KOPT-K1 (cell line): ENCODE results near the gene DNAJC24.
"Not testable (repeated sequence)": the region's sequence is repeated elsewhere in the genome, so short reads cannot be mapped to it uniquely, and the experiment has no call there.

ENCODE experiments used
- H3K27ac ChIP-seq: fragments of 200-600 bp; sonication (generic); 2 replicates; pipeline ENCODE4 v1.5.1; 2016; ENCODE audit warnings: antibody characterized with exemption, mild to moderate bottlenecking, low read depth, low read length; ENCODE audit not compliant: poor library complexity, severe bottlenecking
- H3K36me3 ChIP-seq: fragments of 200-600 bp; sonication (generic); 2 replicates; pipeline ENCODE4 v1.5.1; 2017; ENCODE audit warnings: antibody characterized with exemption, mild to moderate bottlenecking, low read length, moderate library complexity; ENCODE audit not compliant: insufficient read depth
- H3K9me3 ChIP-seq: fragments of 200-600 bp; sonication (generic); 2 replicates; pipeline ENCODE4 v1.5.1; 2017; ENCODE audit warnings: antibody characterized with exemption, low read length, mild to moderate bottlenecking; ENCODE audit not compliant: insufficient read depth, poor library complexity, severe bottlenecking

DNAJC24 gene, protein sequence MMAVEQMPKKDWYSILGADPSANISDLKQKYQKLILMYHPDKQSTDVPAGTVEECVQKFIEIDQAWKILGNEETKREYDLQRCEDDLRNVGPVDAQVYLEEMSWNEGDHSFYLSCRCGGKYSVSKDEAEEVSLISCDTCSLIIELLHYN

DNA sequence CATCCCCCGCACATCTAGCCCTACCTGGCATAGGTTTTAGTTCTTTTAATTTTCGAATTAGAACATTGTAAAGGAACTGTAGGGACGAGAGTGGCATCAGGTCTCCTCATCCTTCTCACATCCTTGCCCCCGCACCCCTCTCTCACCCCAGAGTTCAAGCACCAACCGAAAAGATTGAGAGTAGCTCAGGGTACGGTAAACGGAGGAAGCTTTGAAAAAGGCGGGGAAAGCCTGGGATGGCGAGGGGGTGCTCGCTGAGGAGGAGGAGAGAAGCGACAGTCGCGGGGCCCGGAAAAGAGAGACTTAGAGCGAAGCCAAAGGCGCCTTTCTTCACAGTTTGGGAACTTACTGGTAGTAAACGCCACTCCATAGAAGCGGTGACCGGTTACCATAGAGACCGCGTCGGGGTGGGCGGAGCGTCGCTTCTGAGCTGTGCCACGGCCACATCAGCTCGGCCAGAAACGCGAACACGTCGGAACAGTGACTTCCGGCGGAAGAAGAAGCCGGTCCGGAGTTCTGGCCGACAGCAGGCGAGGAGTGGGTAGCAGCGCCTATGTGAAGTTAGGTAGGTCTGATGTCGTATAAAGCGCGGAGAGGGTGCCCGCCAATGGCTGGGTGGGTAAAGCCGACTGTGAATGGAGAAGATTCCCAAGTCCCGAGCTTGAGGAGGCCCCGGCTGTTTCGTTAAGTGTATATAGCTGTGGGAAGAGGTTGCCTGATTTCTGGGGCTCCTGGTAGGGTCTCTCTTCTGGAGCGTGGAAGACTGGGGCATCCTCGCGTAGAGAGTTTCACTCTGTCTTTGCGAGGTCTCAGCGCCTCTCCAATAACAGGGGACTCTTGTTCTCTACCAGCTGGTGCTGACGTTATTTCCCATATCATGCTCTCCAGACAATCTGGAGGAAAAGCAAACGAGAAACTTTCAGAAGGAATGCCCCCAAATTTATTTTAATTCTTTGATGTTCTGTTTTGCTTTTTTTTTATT lies at the start of gene DNAJC24, which contains the start of gene DCDC1:
Gene DNAJC24 (plus strand): TSS at position 513 of the 982 bp plus-strand sequence. CDS start 889 bp downstream, outside the sequence.
Gene DCDC1 (minus strand): TSS at position 392 of the 982 bp plus-strand sequence. CDS start 41,459 bp downstream, outside the sequence.
- Histone ChIP-seq H3K36me3 (peaks cover 4% of the 10 kb centered on the region; the same call in 1 of the 2 replicates), H3K27ac (peak within 1 kb of the TSS; percentile 54), H3K9me3 (no peaks in the 10 kb centered on the region)

DNA sequence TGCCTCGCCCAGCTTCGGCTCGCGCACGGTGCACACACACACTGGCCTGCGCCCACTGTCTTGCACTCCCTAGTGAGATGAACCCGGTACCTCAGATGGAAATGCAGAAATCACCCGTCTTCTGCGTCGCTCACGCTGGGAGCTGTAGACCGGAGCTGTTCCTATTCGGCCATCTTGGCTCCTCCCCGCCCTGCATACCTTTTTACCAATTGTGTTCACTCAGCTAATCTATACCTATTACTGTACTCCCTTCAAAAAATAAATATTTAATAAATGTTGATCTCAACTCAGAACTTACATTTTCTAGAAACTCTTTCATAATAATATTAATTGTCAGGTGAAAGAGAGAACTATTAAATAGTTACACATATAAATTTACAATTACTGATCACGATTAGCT lies 48.2 kb upstream of the DNAJC24 start:
- not testable (repeated sequence) for H3K36me3 ChIP-seq, H3K9me3 ChIP-seq, H3K27ac ChIP-seq

DNA sequence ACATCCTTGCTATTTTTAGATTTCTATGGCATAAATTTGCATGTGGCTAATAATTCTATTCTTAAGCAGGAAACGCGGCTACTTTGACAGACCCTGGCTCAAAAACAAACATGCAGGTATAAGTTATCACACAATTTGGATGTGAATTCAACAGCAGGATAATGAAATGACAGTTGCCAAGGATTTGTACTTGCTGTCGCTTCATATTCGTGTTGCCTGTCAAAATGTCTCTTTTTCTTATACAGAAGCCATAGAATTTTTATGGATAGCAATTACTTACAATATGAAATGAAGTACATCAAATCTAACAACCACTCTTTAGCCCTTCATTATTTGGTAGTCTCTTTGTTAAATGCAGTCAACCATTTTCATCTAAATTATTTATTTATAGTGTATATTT lies 46.5 kb upstream of the DNAJC24 start:
- Histone ChIP-seq H3K36me3 (no peaks in the 10 kb centered on the region), H3K27ac (no peak overlapping the region), H3K9me3 (no peaks in the 10 kb centered on the region)

DNA sequence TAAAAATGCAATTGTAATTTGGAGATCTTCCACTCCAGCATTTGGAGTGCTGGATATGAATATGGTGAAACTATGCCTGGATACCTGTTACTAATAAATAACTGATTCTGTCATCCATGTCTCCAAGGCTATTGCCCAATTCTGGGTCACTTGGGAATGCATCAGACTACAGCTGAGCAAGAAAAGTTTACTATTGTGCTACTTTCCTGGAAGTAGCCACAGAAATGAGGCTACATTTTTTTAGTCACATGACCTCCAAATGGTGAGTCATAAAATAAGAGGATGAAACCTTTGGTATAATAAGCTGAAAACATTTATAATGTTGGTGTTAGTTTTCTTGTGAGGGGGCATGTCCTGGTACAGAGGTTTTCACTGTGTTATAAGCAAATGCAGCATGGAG lies 44.5 kb upstream of the DNAJC24 start:
- Histone ChIP-seq H3K27ac (no peak overlapping the region), H3K9me3 (no peaks in the 10 kb centered on the region), H3K36me3 (no peaks in the 10 kb centered on the region)

DNA sequence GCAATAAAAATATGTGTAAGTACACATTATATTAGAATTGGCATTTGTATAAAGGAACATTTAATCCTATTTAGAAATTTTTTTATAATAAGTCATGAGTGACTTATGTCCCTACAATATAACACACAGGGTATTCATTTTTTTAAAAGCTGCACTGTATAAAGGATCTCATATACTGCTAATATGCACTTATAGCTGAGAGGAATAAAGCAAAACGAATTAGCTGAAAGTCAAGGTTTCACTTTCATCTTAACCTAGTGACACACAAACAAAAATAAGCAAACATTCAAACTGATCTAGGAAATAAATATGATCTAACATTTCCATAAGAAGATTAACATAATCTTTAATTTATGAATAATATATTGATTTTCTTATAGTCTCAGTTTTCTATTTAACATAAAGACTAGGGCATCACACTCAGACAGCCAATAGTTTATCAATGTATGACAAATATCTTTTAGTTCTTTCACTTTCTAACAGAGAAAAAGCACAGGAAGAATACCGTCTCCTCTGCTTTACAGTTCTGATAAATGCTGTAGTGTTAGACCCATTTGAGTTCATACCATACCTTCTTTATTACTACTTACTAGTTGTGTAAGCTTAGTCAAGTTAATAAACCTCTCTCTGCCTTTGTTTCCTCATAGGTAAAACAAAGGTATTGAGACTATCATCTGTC lies 43.1 kb upstream of the DNAJC24 start:
- no peak overlapping the region for H3K27ac ChIP-seq
- H3K36me3 ChIP-seq, result no peaks in the 10 kb centered on the region
- no peaks in the 10 kb centered on the region for H3K9me3 ChIP-seq

DNA sequence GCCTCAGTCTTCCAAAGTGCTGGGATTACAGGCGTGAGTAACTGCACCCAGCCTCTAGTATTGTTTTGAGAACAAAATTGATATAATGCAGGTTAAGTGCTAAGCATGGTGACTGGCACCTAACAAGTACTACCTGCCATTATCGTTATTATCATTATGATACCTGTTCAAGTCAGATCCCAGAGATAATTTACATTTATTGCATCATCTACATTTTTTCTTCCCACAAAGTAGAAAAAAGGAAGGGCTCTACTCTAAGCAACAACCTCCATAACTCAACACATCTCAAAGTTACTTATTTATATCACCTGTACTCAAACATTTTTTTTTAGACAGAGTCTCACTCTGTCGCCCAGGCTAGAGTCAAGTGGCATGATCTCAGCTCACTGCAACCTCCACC lies 42.2 kb upstream of the DNAJC24 start:
- no peak overlapping the region for H3K27ac ChIP-seq

DNA sequence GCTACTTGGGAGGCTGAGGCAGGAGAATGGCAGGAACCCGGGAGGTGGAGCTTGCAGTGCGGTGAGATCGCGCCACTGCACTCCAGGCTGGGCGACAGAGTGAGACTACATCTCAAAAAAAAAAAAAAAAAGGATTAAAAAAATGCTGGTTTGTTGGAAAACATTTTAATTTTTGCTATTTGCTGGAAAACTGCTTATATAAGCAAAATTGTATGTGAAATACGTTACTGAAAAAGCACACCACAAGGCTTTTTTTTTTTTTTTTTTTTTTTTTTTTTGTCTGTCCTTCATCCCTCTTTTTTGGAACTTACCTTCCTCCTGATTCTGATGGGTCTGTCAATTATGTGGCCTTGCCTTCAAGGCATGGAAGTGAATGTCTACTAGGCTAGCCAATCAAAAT lies 41.0 kb upstream of the DNAJC24 start:
- H3K36me3 ChIP-seq, result no peaks in the 10 kb centered on the region

More for the DNA sequence above, 42.2 kb upstream of the DNAJC24 start:
- no peaks in the 10 kb centered on the region for H3K9me3 ChIP-seq
- H3K36me3 ChIP-seq, result no peaks in the 10 kb centered on the region

DNA sequence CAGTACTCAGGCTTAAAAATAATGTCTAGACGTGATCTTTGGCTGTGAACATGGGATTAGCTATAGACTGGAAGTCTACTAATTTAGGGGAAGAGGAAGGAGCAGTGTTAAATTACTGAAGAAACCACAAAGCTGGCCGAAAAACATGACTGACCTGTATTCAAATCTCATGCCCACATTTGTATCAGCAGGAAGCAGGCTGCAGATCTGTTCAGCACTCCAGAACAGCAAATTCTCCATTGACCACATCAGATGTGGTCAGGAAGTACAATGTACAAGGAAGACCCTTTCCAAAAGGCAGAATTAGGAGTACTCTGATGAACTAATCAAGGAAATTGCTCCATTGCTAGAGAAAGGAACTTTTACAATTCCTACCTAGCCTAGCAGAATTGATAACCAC lies 31.9 kb upstream of the DNAJC24 start:
- H3K9me3 ChIP-seq, result no peaks in the 10 kb centered on the region
- no peak overlapping the region for H3K27ac ChIP-seq
- no peaks in the 10 kb centered on the region for H3K36me3 ChIP-seq

More for the DNA sequence above, 41.0 kb upstream of the DNAJC24 start:
- Histone ChIP-seq H3K9me3 (no peaks in the 10 kb centered on the region), H3K27ac (no peak overlapping the region)

DNA sequence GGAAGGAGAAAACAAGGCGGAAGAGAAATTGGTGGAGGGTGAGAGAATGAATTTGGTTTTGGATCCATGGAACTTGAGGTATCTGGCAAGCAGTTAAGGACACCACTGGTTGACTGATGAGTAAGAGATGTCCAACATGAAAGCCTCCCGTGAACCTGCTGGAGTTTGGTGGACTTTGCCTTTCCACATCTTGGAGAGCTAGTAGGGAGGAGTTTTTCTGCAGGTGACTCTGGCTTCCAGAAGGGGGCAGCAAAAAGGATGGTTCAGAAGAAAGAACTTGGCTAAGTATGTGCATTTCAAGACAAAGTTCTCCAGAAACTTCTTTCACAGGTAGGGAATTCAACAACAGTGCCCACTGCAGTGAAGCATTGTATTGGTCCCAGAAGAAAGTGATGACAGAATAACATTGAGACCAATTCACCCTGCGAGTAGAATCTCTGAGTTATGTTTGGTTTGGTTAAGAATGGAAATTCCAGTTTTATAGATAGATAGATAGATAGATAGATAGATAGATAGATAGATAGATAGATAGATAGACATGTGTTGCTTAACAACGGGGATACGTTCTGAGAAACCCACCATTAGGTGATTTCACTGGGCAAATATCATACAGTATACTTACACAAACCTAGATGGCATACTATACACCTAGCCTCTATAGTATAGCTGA lies 28.6 kb upstream of the DNAJC24 start:
- Histone ChIP-seq H3K9me3 (no peaks in the 10 kb centered on the region), H3K36me3 (no peaks in the 10 kb centered on the region), H3K27ac (no peak overlapping the region)

DNA sequence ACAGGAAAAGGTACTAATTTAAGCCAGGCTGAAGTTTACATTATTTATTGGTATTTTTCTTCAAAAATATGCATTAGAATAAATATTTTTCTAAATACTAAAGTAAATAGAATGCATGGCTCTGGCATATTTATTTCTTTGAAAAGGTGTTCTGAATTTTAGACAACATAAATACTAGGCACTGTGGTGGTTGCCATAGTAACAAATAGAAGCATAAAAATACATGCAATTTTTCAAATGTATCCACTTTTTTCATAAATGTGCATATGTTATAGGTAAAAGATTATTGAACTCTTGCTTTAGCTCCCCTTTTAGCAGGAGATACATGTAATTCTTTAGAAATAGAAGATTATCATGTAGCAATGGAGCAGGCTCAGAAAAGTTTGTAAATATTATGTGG lies 18.5 kb upstream of the DNAJC24 start:
- Histone ChIP-seq H3K36me3 (no peaks in the 10 kb centered on the region), H3K9me3 (no peaks in the 10 kb centered on the region), H3K27ac (no peak overlapping the region)

DNA sequence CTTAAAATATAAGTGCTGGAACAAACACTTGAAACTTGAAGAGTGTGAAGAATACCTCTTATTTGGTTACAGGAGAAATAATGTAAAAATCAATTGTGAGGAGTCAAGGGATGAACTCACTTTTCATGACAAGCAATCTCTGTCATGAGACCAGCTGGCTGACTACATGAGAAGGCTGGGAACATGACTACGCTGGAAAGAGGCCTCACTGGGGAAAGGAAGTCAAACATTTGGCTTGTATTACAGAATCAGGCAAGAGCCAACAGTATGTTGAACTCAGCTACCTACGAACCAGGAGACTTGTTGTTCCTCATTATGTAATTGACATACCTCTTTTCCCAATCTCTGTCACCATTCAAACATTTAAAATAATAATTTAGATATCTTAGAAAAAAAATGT lies 14.5 kb upstream of the DNAJC24 start:
- H3K36me3 ChIP-seq, result no peaks in the 10 kb centered on the region
- H3K27ac ChIP-seq, result no peak overlapping the region
- H3K9me3 ChIP-seq, result no peaks in the 10 kb centered on the region

DNA sequence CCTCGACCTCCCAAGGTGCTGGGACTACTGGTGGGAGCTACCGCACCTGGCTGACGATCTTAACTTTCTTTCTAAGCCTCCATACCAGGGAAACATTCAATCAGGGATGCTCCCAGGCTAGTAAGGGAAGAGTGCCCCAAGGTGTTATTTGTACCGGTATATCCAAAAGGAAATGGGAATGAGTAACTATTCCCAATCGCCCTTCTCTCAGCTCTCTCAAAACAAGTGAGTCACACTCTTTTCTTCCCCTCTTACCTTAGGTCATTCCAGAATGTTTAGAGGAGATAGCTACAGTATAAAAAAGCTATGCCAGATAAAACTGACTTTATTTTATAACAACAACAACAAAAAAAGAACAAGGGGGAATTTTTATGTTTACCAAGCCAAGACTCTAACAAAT lies 13.8 kb upstream of the DNAJC24 start:
- H3K9me3 ChIP-seq, result no peaks in the 10 kb centered on the region
- H3K36me3 ChIP-seq, result no peaks in the 10 kb centered on the region
- H3K27ac ChIP-seq, result no peak overlapping the region

DNA sequence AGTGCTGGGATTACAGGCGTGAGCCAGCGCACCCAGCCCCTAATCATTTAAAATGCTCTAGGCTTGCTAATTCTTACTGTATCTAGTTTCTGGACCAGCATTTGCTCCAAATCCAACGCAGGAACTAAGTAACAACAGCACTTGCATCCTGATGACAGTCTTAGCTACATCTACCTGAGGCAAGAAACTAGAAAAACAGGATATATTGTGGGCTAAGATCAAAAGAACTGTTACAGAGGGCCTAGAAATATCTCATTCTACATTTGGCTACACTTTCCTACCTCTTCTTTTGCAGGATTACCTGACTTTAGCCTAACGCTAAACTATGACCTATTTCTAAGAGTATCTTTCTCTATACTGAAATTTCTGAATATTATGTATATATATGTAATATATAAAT lies 7.9 kb upstream of the DNAJC24 start:
- no peaks in the 10 kb centered on the region for H3K36me3 ChIP-seq
- H3K9me3 ChIP-seq, result no peaks in the 10 kb centered on the region
- no peak overlapping the region for H3K27ac ChIP-seq

DNA sequence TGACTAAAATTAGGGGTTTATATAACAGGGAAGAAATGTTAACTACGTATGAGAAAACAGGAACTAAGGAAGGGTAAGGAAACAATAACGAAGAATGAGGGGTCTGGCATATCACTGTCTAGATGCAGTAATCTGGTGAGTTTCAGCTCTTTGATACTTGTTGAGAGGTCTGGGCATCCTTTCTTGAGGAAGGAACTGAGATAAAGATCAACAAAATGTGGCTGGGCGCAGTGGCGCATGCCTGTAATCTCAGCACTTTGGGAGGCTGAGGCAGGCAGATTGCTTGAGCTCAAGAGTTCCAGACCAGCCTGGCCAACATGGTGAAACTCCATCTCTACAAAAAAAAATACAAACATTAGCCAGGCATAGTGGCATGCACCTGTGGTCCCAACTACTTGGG lies 2.9 kb upstream of the DNAJC24 start:
- Histone ChIP-seq H3K27ac (no peak overlapping the region), H3K9me3 (no peaks in the 10 kb centered on the region), H3K36me3 (no peaks in the 10 kb centered on the region)

DNA sequence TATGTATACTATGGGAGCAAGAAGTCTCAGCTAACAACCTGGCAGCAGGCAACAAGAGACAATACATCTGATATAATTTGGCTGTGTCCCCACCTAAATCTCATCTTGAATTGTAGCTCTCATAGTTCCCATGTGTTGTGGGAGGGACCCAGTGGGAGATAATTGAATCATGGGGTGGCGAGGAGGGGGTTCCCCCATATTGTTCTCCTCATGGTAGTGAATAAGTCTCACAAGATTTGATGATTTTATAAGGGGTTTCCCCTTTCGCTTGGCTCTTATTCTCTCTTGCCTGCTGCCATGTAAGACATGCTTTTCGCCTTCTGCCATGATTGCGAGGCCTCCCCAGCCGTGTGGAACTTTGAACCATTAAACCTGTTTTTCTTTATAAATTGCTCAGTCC lies 6.2 kb downstream of the DNAJC24 start:
- Histone ChIP-seq H3K36me3 (peaks cover 4% of the 10 kb centered on the region; the same call in 1 of the 2 replicates), H3K9me3 (no peaks in the 10 kb centered on the region), H3K27ac (no peak overlapping the region)
